Fibroblast of pulmonary artery (primary cell): ENCODE data around the gene WWOX.
A peak's percentile ranks its signal among the peaks of the same experiment; 100 is the strongest.
"Not testable (repeated sequence)": the region's sequence is repeated elsewhere in the genome, so short reads cannot be mapped to it uniquely, and the experiment has no call there.

Experiments
- DNase-seq: peaks from one replicate; pipeline ENCODE4 v3.0.0-alpha.2; 2010; ENCODE audit warnings: low read depth
- H3K4me3 ChIP-seq: replicated peaks from 2 replicates; pipeline ENCODE4 v1.5.1; 2011; ENCODE audit warnings: low read depth, mild to moderate bottlenecking, control low read depth, low read length, moderate library complexity
- TF ChIP-seq, protein P1 (sequence below): IDR thresholded peaks from 2 replicates; pipeline ENCODE4 v1.5.1; 2011; ENCODE audit warnings: mild to moderate bottlenecking, control low read depth, low read length, inconsistent platforms; ENCODE audit errors: missing control alignments

Gene WWOX

DNA sequence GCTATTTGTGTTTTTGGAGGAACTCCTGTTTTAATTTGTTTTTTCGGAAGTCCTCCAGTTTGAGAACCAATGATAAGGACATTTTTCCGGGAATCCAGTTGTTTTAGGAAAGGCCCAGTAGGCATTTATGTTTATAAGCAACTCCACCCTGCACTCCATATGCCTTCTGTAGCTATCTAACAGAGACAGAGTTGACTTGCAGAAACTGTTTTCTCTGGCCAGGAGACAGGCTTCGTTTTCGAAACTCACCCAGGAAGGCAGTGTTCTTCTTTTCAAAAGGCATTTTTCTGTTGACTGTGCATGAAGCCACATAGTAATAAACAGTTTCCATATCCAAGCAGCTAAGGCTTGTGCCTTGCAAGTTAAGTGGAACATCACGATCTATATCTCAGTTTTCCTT is 587.1 kb downstream of the WWOX start:
- no peak overlapping the region for H3K4me3 ChIP-seq
- TF ChIP-seq, protein P1, sequence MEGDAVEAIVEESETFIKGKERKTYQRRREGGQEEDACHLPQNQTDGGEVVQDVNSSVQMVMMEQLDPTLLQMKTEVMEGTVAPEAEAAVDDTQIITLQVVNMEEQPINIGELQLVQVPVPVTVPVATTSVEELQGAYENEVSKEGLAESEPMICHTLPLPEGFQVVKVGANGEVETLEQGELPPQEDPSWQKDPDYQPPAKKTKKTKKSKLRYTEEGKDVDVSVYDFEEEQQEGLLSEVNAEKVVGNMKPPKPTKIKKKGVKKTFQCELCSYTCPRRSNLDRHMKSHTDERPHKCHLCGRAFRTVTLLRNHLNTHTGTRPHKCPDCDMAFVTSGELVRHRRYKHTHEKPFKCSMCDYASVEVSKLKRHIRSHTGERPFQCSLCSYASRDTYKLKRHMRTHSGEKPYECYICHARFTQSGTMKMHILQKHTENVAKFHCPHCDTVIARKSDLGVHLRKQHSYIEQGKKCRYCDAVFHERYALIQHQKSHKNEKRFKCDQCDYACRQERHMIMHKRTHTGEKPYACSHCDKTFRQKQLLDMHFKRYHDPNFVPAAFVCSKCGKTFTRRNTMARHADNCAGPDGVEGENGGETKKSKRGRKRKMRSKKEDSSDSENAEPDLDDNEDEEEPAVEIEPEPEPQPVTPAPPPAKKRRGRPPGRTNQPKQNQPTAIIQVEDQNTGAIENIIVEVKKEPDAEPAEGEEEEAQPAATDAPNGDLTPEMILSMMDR: no peak
- DNase-seq: no peak

GRCh38 chr16:78689028-78689427 is 589.6 kb downstream of the WWOX start:
- no peak overlapping the region for H3K4me3 ChIP-seq
- TF ChIP-seq, protein P1: no peak
- peak; percentile 50 for DNase-seq

DNA sequence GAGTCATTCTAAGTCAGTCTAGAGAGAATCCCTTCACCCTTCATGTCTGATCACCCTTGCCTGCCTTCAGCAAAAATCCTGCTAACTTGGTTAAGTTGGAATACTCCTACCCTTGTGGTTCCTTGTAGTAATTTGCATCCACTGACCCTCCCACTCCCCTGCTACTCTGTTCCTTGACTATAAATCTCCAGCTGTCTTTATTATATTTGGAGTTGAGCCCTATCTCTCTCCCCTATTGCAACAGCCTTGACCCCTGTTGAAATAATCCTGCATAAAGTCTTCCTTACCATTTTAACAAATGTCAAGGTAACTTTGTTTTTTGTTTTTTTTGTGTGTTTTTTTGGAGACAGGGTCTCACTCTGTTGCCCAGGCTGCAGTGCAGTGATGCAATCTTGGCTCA is 590.1 kb downstream of the WWOX start:
- H3K4me3 ChIP-seq: no peak overlapping the region
- TF ChIP-seq, protein P1: no peak
- no peak for DNase-seq

DNA sequence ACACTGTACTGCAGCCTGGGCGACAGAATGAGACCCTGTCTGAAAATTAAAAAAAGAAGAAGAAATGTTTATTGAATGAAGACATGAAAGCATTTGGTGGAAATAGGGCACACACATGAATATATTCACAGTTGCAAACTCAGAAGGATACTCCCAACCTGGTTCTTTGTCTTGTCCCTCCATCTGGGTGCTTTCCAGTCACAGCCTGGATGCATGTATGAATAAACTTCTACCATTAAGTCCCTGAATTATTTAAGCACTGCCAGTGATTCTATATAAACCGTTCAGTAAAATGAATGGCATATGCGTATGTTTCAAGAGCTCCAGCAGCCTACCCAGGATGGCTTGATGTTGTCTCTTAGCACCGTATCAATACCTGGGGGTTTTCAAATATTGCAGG is 591.1 kb downstream of the WWOX start:
- H3K4me3 ChIP-seq: no peak overlapping the region
- TF ChIP-seq, protein P1: no peak
- no peak for DNase-seq

- DNase-seq: not testable (repeated sequence)
These were observed 592.3 kb downstream of the WWOX start for GRCh38 chr16:78691746-78692145.

DNA sequence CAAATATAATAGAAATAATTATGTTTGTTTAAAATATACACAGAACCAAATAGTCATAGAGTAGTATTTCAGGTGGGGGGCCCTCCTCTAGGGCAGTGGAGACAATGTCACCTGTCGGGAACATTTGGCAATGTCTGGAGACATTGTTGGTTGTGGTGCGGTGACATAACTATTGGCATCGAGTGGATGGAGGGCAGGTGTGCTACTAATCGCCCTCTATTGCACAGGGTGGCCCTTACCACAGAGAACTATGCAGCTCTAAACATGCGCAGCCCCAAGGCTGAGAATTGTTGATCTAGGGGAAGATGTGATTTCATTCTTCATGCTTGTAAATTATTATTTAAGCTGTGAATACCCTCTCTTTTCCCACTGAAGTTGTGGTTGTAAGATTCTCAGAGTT is 594.0 kb downstream of the WWOX start:
- DNase-seq: no peak

More at GRCh38 chr16:78691746-78692145, 592.3 kb downstream of the WWOX start:
- not testable (repeated sequence) for H3K4me3 ChIP-seq

GRCh38 chr16:78694414-78694813 is 595.0 kb downstream of the WWOX start:
- TF ChIP-seq, protein P1: no peak
- DNase-seq: no peak
- H3K4me3 ChIP-seq: no peak overlapping the region

More for the DNA sequence above, 594.0 kb downstream of the WWOX start:
- H3K4me3 ChIP-seq: no peak overlapping the region
- TF ChIP-seq, protein P1: no peak
